ENCODE data around the gene KDM5C. TPM values are rescaled to one million over a fixed set of nuclear protein-coding genes. Genes with fewer than 3 reads are reported as not detected.

The KDM5C gene
- polyA plus RNA-seq, 3 donors from 2014 or later, result 8.1 to 42.8 (median 21.1) TPM

DNA sequence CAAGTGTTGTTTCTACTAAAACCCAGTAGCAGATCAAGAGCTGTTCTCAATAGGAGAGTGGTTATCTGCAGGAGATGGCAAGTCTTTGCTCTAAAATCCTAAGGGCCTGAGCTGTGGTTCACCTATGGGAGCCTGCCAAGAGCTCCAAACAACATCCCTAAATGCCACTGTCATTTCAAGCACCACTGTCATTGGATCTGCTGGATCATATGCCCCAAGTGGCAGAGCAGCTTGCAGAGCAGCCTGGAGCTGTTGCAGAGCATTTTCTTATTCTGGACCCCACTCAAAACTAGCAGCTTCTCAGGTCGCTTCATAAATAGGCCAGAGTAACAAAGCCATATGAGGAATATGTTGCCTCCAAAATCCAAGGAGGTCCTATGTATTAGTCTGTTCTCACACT, 71.4 kb downstream of the KDM5C start:
- Mint-ChIP-seq H3K4me1 (no peaks in the 10 kb centered on the region), H3K4me3 (no peak overlapping the region), H3K27ac (no peak overlapping the region), H3K27me3 (ENCODE audit: low read depth in 3 of 3) (no peaks in the 10 kb centered on the region), H3K9me3 (no peaks in the 10 kb centered on the region), H3K36me3 (peaks cover 0 to 9% (median 0%) of the 10 kb centered on the region in 3 donors)
- DNase-seq, result no peak

Other genes with a start within 250 kb of the KDM5C start
- gene GPR173, start 176.4 kb downstream of the KDM5C start, polyA plus RNA-seq, result not detected
- gene TSPYL2, start 142.8 kb downstream of the KDM5C start, polyA plus RNA-seq, result 10 to 100 TPM in 1 of 3 donors, 1 to 10 TPM in 2; 3.0 to 10.8 (median 8.4) TPM
- 1 to 10 TPM in 1 of 3 donors, under 1 TPM in 1, not detected in 1; 0.56 to 2.3 TPM for gene KANTR, start 131.1 kb downstream of the KDM5C start, polyA plus RNA-seq
- 1 to 10 TPM in 1 of 3 donors, under 1 TPM in 2; 0.08 to 1.7 (median 0.21) TPM for gene IQSEC2, start 56.4 kb upstream of the KDM5C start, polyA plus RNA-seq
- gene SMC1A, start 197.4 kb upstream of the KDM5C start, polyA plus RNA-seq, result 100 to 1,000 TPM in 1 of 3 donors, 10 to 100 TPM in 2; 43.1 to 105 (median 47.5) TPM
- gene RIBC1, start 197.7 kb upstream of the KDM5C start, polyA plus RNA-seq, result under 1 TPM in 1 of 3 donors, not detected in 2; 0.71 TPM
- gene HSD17B10, start 209.2 kb upstream of the KDM5C start, polyA plus RNA-seq, result 100 to 1,000 TPM; 170 to 194 (median 188) TPM

Measured in immature natural killer cell (primary cell).